Colonic mucosa (tissue), 4 donors: ENCODE data around the gene PGC. TPM values are rescaled to one million over a fixed set of nuclear protein-coding genes. Genes with fewer than 3 reads are reported as not detected.

Experiments
- DNase-seq: peaks from one replicate; pipeline ENCODE4 v3.0.0-alpha.2; 2020
- H3K27ac ChIP-seq: fragments of 200-600 bp; one replicate; pipeline ENCODE4 v1.8.0; 2021
- H3K27me3 ChIP-seq: fragments of 200-600 bp; one replicate; pipeline ENCODE4 v1.8.0; 2021
- H3K36me3 ChIP-seq: fragments of 200-600 bp; one replicate; pipeline ENCODE4 v1.8.0; 2021
- H3K4me1 ChIP-seq: fragments of 200-600 bp; one replicate; pipeline ENCODE4 v1.8.0; 2021; ENCODE audit warnings: mild to moderate bottlenecking
- H3K4me3 ChIP-seq: fragments of 200-600 bp; one replicate; pipeline ENCODE4 v1.8.0; 2021
- H3K9ac ChIP-seq, 2 donors: one replicate each; pipeline ENCODE4 v1.7.0; 2013; ENCODE audit warnings: control low read depth in 2 of 2, low read depth in 2 of 2, low read length in 2 of 2
- H3K9me3 ChIP-seq: fragments of 200-600 bp; one replicate; pipeline ENCODE4 v1.8.0; 2021
- intact Hi-C: fragments of 100-400 bp; cut with DNase I; formaldehyde crosslinking; loops from one replicate; pipeline ENCODE4 v1.14.1; 2022
- total RNA-seq, 2 donors: library from RNA; stranded (reverse); fragmentation: NEBNext Ultra II Directional in 1 of 2; extraction: Animal tissue kit (Norgen Biotek cat#: 25700) in 1 of 2; gene quantifications; one replicate each; pipeline ENCODE4 v1.2.1, GENCODE V29; 2021
- TF ChIP-seq, protein P1 (sequence below): fragments of 200-600 bp; IDR thresholded peaks from one replicate; pipeline ENCODE4 v1.8.0; 2022; ENCODE audit warnings: antibody characterized with exemption, mild to moderate bottlenecking
- donor health status: healthy.
- donor health status: DM: no; HTN: no; CAD: no.
- donor health status: DM: no; HTN: no; CAD: no.

PGC gene
- total RNA-seq, 2 donors from 2014 or later, result 1.7 TPM; not detected in 1

GRCh38 chr6:41750374-41750773 is 3.2 kb upstream of the PGC start:
- Histone ChIP-seq H3K36me3 (no peaks in the 10 kb centered on the region), H3K9ac (no peak overlapping the region), H3K27ac (no peak overlapping the region), H3K27me3 (no peaks in the 10 kb centered on the region), H3K4me3 (no peak overlapping the region), H3K4me1 (no peaks in the 10 kb centered on the region), H3K9me3 (no peaks in the 10 kb centered on the region)
- no peak for DNase-seq
- intact Hi-C loops, result no loop called here
- TF ChIP-seq, protein P1, sequence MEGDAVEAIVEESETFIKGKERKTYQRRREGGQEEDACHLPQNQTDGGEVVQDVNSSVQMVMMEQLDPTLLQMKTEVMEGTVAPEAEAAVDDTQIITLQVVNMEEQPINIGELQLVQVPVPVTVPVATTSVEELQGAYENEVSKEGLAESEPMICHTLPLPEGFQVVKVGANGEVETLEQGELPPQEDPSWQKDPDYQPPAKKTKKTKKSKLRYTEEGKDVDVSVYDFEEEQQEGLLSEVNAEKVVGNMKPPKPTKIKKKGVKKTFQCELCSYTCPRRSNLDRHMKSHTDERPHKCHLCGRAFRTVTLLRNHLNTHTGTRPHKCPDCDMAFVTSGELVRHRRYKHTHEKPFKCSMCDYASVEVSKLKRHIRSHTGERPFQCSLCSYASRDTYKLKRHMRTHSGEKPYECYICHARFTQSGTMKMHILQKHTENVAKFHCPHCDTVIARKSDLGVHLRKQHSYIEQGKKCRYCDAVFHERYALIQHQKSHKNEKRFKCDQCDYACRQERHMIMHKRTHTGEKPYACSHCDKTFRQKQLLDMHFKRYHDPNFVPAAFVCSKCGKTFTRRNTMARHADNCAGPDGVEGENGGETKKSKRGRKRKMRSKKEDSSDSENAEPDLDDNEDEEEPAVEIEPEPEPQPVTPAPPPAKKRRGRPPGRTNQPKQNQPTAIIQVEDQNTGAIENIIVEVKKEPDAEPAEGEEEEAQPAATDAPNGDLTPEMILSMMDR, result no peak

DNA sequence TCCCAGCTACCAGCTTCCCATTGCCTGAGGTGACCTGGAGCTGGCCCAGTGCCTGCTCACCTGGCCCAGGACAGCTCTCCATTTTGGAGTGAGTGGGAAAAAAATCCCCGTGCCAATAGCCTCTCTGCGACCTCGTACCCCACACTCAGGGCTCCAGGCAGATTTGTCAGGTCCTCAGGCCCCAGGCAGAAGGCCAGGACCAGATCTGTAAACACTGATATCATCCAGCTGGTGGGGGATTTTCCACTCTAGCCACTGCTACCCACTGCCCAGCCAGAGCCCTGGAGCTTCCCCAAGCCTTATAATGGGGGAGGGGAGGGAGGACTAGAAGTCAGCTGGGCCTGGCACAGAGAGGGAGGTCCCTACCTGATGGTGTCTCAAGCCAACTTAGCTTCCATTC is 1.3 kb upstream of the PGC start:
- no peak overlapping the region for H3K9ac ChIP-seq
- no peaks in the 10 kb centered on the region for H3K27me3 ChIP-seq
- H3K4me3 ChIP-seq, result no peak overlapping the region
- intact Hi-C loops, result no loop called here
- H3K36me3 ChIP-seq, result no peaks in the 10 kb centered on the region
- TF ChIP-seq, protein P1, result no peak
- no peaks in the 10 kb centered on the region for H3K4me1 ChIP-seq
- no peak overlapping the region for H3K27ac ChIP-seq
- no peaks in the 10 kb centered on the region for H3K9me3 ChIP-seq
- DNase-seq, result no peak

DNA sequence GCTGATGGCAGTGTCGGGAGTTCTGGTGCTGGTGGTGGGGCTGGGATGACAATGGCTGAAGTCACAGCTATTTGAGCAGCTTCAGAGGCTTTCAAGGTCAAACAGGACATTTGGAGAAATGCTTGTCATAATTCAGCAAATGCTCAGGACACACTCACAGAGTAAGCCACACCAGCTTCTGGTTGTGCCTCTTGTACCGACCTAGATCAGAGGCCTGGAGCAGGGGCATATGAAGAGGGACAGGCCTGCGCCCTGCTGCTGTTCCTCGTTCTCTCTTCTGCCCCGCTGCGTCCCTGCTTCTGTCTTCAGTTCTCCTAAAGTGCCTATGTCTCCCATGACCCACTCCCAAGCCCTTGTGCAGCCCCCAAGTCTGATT is 893 bp upstream of the PGC start:
- Histone ChIP-seq H3K4me1 (no peaks in the 10 kb centered on the region), H3K27me3 (no peaks in the 10 kb centered on the region), H3K27ac (no peak overlapping the region), H3K36me3 (no peaks in the 10 kb centered on the region), H3K9me3 (no peaks in the 10 kb centered on the region), H3K9ac (no peak overlapping the region), H3K4me3 (no peak overlapping the region)
- DNase-seq, result no peak
- intact Hi-C loops, result no loop called here
- TF ChIP-seq, protein P1, result no peak

DNA sequence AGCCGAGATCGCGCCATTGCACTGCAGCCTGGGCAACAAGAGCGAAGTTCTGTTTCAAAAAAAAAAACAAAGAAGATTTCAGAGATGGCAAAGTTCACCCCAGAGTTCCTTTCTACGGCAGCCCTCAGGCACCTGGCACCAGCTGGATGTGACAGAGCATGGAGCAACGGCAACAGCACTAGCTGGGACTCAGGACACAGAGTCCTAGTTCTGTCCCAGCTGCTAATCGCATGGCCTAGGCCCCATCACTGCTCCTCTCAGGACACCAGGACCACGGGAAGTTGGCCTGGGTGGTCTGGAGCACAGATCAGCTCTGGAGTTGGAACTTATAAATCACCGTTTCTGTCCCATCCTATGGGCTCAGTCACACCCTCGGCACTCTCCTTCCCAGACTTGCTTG is 1.1 kb downstream of the PGC start:
- no peaks in the 10 kb centered on the region for H3K4me1 ChIP-seq
- no peak overlapping the region for H3K27ac ChIP-seq
- H3K4me3 ChIP-seq, result no peak overlapping the region
- H3K36me3 ChIP-seq, result no peaks in the 10 kb centered on the region
- H3K9me3 ChIP-seq, result no peaks in the 10 kb centered on the region
- no peak overlapping the region for H3K9ac ChIP-seq
- no peaks in the 10 kb centered on the region for H3K27me3 ChIP-seq
- TF ChIP-seq, protein P1, result no peak
- no peak for DNase-seq
- intact Hi-C loops, result no loop called here

DNA sequence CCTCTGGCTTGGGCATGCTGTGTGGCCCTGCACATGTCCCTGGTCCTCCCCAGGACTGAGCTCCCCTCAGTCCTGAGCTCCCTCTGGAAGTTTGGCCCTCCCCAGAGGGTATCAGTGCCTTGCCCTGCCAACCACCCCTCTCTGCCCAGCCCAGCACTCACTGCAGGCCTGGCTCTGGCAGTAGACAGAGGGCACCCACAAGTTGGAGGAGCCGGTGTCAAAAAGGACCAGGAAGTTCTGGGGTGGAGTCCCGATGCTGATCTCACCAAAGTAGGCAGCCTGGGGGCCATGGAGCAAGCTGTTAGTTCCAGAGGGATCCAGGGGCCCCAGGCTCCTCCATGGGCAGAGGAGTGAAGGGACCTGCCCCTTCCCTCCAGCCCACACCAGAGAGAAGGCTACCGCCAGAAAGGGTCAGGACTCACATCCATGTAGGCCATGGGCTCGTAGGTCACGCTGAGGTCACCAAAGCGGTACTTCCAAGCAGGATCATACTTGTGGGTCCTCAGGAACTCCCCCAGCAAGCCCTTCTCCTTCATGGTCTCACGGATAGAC is 2.9 kb downstream of the PGC start:
- Histone ChIP-seq H3K9me3 (no peaks in the 10 kb centered on the region), H3K4me3 (no peak overlapping the region), H3K9ac (no peak overlapping the region), H3K36me3 (no peaks in the 10 kb centered on the region), H3K27ac (no peak overlapping the region), H3K27me3 (no peaks in the 10 kb centered on the region), H3K4me1 (no peaks in the 10 kb centered on the region)
- DNase-seq, result no peak
- intact Hi-C loops, result no loop called here
- TF ChIP-seq, protein P1, result no peak
